PC-9 (cell line): ENCODE data around the gene PARP9. TPM values are rescaled to one million over a fixed set of nuclear protein-coding genes. Genes with fewer than 3 reads are reported as not detected.

Experiments used
- BruUV-seq: library from RNA; stranded (reverse); fragments of 400-500 nt; replicated peaks from 2 replicates; lab custom pipeline; 2021; lab: Mats Ljungman, UMichigan
- CTCF ChIA-PET: fragments of 300-600 bp; sonication (Branson Sonifier 250); formaldehyde crosslinking; loops from one replicate; lab custom pipeline; 2022; ENCODE audit warnings: antibody characterized with exemption; lab: Charles Lee
- POLR2A ChIA-PET: fragments of 300-600 bp; sonication (Branson Sonifier 250); formaldehyde crosslinking; loops from one replicate; lab custom pipeline; 2022; ENCODE audit warnings: antibody characterized with exemption; ENCODE audit not compliant: unreplicated experiment; lab: Charles Lee
- DNase-seq, 2 experiments: peaks; one replicate each; pipeline versions ENCODE4 v3.0.0 to v3.0.0-alpha.2; 2015 to 2022; ENCODE audit warnings: mixed read lengths in 1 of 2
- H2AFZ ChIP-seq: fragments of 200-600 bp; sonication (generic); 2 replicates; pipeline ENCODE4 v1.8.1; 2017; ENCODE audit warnings: antibody characterized with exemption
- H3F3A ChIP-seq: fragments of 200-600 bp; sonication (generic); 2 replicates; pipeline ENCODE4 v1.8.1; 2017; ENCODE audit warnings: antibody characterized with exemption, mild to moderate bottlenecking, low read depth; ENCODE audit not compliant: insufficient read depth
- H3K27ac ChIP-seq: fragments of 200-600 bp; sonication (generic); 2 replicates; pipeline ENCODE4 v1.6.1; 2016; ENCODE audit warnings: mixed run types
- H3K27me3 ChIP-seq: fragments of 200-600 bp; sonication (generic); 2 replicates; pipeline ENCODE4 v1.6.1; 2016; ENCODE audit warnings: low read depth, mixed run types; ENCODE audit not compliant: insufficient read depth
- H3K36me3 ChIP-seq: fragments of 200-600 bp; sonication (generic); 2 replicates; pipeline ENCODE4 v1.6.1; 2016; ENCODE audit warnings: low read depth, mixed run types
- H3K4me1 ChIP-seq: fragments of 200-600 bp; sonication (generic); replicated peaks from 2 replicates; pipeline ENCODE4 v1.6.1; 2016; ENCODE audit warnings: mixed run types; ENCODE audit not compliant: insufficient read depth
- H3K4me2 ChIP-seq: fragments of 200-600 bp; sonication (generic); 2 replicates; pipeline ENCODE4 v1.6.1; 2017; ENCODE audit warnings: mixed run types
- H3K4me3 ChIP-seq: fragments of 200-600 bp; sonication (generic); 2 replicates; pipeline ENCODE4 v1.6.1; 2016; ENCODE audit warnings: mixed run types
- H3K79me2 ChIP-seq: fragments of 200-600 bp; sonication (generic); 2 replicates; pipeline ENCODE4 v1.6.1; 2017; ENCODE audit warnings: low read depth, mixed run types
- H3K9me2 ChIP-seq: fragments of 200-600 bp; sonication (generic); 2 replicates; pipeline ENCODE4 v1.8.1; 2017; ENCODE audit warnings: mild to moderate bottlenecking; ENCODE audit not compliant: insufficient read depth
- H3K9me3 ChIP-seq: fragments of 200-600 bp; sonication (generic); 2 replicates; pipeline ENCODE4 v1.8.1; 2016; ENCODE audit warnings: low read depth; ENCODE audit not compliant: insufficient read depth
- H4K20me1 ChIP-seq: fragments of 200-600 bp; sonication (generic); 2 replicates; pipeline ENCODE4 v1.8.1; 2017; ENCODE audit not compliant: insufficient read depth
- CTCF ChIP-seq: fragments of 200-600 bp; sonication (generic); conservative IDR thresholded peaks from 2 replicates; pipeline ENCODE4 v1.6.1; 2017; ENCODE audit warnings: mixed run types, antibody characterized with exemption, mild to moderate bottlenecking, moderate library complexity
- EZH2 ChIP-seq: fragments of 200-600 bp; sonication (generic); IDR thresholded peaks from 2 replicates; pipeline ENCODE4 v1.8.0; 2017; ENCODE audit warnings: antibody characterized with exemption, low read depth
- intact Hi-C: fragments of 100-400 bp; cut with micrococcal nuclease; formaldehyde crosslinking; loops from one replicate; pipeline ENCODE4 v1.10.0; 2022; ENCODE audit not compliant: unreplicated experiment
- total RNA-seq: library from RNA; stranded (reverse); gene quantifications from 2 replicates; pipeline ENCODE4 v1.2.3, GENCODE V29; 2021

The PARP9 gene
- total RNA-seq, 1 experiment from 2014 or later: 21.1 TPM

GRCh38 chr3:122520861-122521260 lies 43.2 kb downstream of the PARP9 start:
- ChIA-PET CTCF (no interaction called here), POLR2A (no interaction called here)
- no peaks in the 10 kb centered on the region for H3K36me3 ChIP-seq
- no peaks in the 10 kb centered on the region for H4K20me1 ChIP-seq
- H3K4me2 ChIP-seq: no peak overlapping the region
- no peaks in the 10 kb centered on the region for H3F3A ChIP-seq
- no peaks in the 10 kb centered on the region for H3K9me3 ChIP-seq
- intact Hi-C loops: no loop called here
- no TSS peak for BruUV-seq
- H3K4me3 ChIP-seq: no peak overlapping the region
- H3K27me3 ChIP-seq: no peaks in the 10 kb centered on the region
- H3K27ac ChIP-seq: no peak overlapping the region
- no peaks in the 10 kb centered on the region for H3K9me2 ChIP-seq
- DNase-seq: no peak
- H3K4me1 ChIP-seq: no peaks in the 10 kb centered on the region
- no peaks in the 10 kb centered on the region for H3K79me2 ChIP-seq
- no peak overlapping the region for H2AFZ ChIP-seq
- TF ChIP-seq CTCF (no peak), EZH2 (no peak)

- no peaks in the 10 kb centered on the region for H3K79me2 ChIP-seq
- CTCF ChIA-PET: interaction anchor here (0.7 kb wide), 1 partner anchor 1088 kb away, joined by 7 read pairs; no protein-coding TSS in a partner anchor
- TF ChIP-seq CTCF (no peak), EZH2 (no peak)
- no peak overlapping the region for H3K4me3 ChIP-seq
- no peak overlapping the region for H2AFZ ChIP-seq
- H3K36me3 ChIP-seq: no peaks in the 10 kb centered on the region
- no TSS peak for BruUV-seq
- no peaks in the 10 kb centered on the region for H3K9me3 ChIP-seq
- peak in 1 of 2 experiments; percentile 79 for DNase-seq
- no peak overlapping the region for H3K4me2 ChIP-seq
- H3F3A ChIP-seq: no peaks in the 10 kb centered on the region
- H3K27me3 ChIP-seq: no peaks in the 10 kb centered on the region
- intact Hi-C loops: no loop called here
- peak overlapping the region; percentile 45 for H3K27ac ChIP-seq
- no peaks in the 10 kb centered on the region for H4K20me1 ChIP-seq
- H3K9me2 ChIP-seq: no peaks in the 10 kb centered on the region
- H3K4me1 ChIP-seq: 0 out of 2 replicates have a peak, but pooled peaks cover 4% of the 10 kb centered on the region
- POLR2A ChIA-PET: no interaction called here
Observed at GRCh38 chr3:122519693-122520092, 44.4 kb downstream of the PARP9 start.

- POLR2A ChIA-PET: interaction anchor here (0.6 to 0.7 kb wide), 2 partner anchors 32 to 205 kb away, joined by 4 read pairs; no protein-coding TSS in a partner anchor
- CTCF ChIA-PET: no interaction called here
- H2AFZ ChIP-seq: no peak overlapping the region
Observed at GRCh38 chr3:122516846-122517360, 47.2 kb downstream of the PARP9 start.

More at GRCh38 chr3:122516846-122517360, 47.2 kb downstream of the PARP9 start:
- Histone ChIP-seq H4K20me1 (peaks cover 19% of the 10 kb centered on the region), H3K4me2 (no peak overlapping the region), H3K27me3 (no peaks in the 10 kb centered on the region), H3K9me3 (no peaks in the 10 kb centered on the region), H3K36me3 (no peaks in the 10 kb centered on the region), H3F3A (peaks cover 9% of the 10 kb centered on the region), H3K27ac (no peak overlapping the region), H3K4me3 (no peak overlapping the region), H3K4me1 (peaks cover 19% of the 10 kb centered on the region), H3K9me2 (no peaks in the 10 kb centered on the region), H3K79me2 (peaks cover 22% of the 10 kb centered on the region)
- no peak for DNase-seq
- intact Hi-C loops: no loop called here
- no TSS peak for BruUV-seq
- TF ChIP-seq CTCF (no peak), EZH2 (no peak)
